Activated naive CD8-positive, alpha-beta T cell treated with anti-CD3 and anti-CD28 coated beads, Interleukin-2, amount 50 U/mL, for 16 hours (primary cell): ENCODE results near the gene SPATA6.
"Not testable (repeated sequence)": the region's sequence is repeated elsewhere in the genome, so short reads cannot be mapped to it uniquely, and the experiment has no call there.

Experiments
- DNase-seq: peaks from one replicate; pipeline ENCODE4 v3.0.0-alpha.2; 2020; ENCODE audit warnings: low read depth, low spot score

Gene SPATA6

GRCh38 chr1:48462716-48463302, 9.2 kb downstream of the SPATA6 start:
- no peak for DNase-seq

GRCh38 chr1:48450505-48450904, 21.5 kb downstream of the SPATA6 start:
- no peak for DNase-seq

GRCh38 chr1:48448932-48449331, 23.1 kb downstream of the SPATA6 start:
- DNase-seq: no peak

GRCh38 chr1:48444186-48444585, 27.8 kb downstream of the SPATA6 start:
- DNase-seq: not testable (repeated sequence)

GRCh38 chr1:48442864-48443619, 29.0 kb downstream of the SPATA6 start:
- no peak for DNase-seq

GRCh38 chr1:48440786-48441185, 31.2 kb downstream of the SPATA6 start:
- DNase-seq: not testable (repeated sequence)

GRCh38 chr1:48439380-48439779, 32.6 kb downstream of the SPATA6 start:
- no peak for DNase-seq

GRCh38 chr1:48437379-48437778, 34.6 kb downstream of the SPATA6 start:
- DNase-seq: not testable (repeated sequence)

- not testable (repeated sequence) for DNase-seq
These were observed 36.5 kb downstream of the SPATA6 start for GRCh38 chr1:48435312-48436002.

GRCh38 chr1:48430832-48431231, 41.2 kb downstream of the SPATA6 start:
- DNase-seq: no peak

- no peak for DNase-seq
These were observed 50.0 kb downstream of the SPATA6 start for GRCh38 chr1:48422009-48422408.

GRCh38 chr1:48418742-48419141, 53.3 kb downstream of the SPATA6 start:
- DNase-seq: no peak

- no peak for DNase-seq
These were observed 57.0 kb downstream of the SPATA6 start for GRCh38 chr1:48415050-48415449.

GRCh38 chr1:48414264-48414663, 57.7 kb downstream of the SPATA6 start:
- DNase-seq: no peak

- no peak for DNase-seq
These were observed 66.1 kb downstream of the SPATA6 start for GRCh38 chr1:48405940-48406339.

- no peak for DNase-seq
These were observed 66.6 kb downstream of the SPATA6 start for GRCh38 chr1:48405400-48405799.

GRCh38 chr1:48402599-48402998, 69.4 kb downstream of the SPATA6 start:
- no peak for DNase-seq

- DNase-seq: no peak
These were observed 75.8 kb downstream of the SPATA6 start for GRCh38 chr1:48396208-48396607.

- DNase-seq: no peak
These were observed 80.1 kb downstream of the SPATA6 start for GRCh38 chr1:48391926-48392325.

GRCh38 chr1:48387409-48387808, 84.6 kb downstream of the SPATA6 start:
- DNase-seq: no peak

GRCh38 chr1:48374785-48375184, 97.2 kb downstream of the SPATA6 start:
- no peak for DNase-seq

- no peak for DNase-seq
These were observed 100.4 kb downstream of the SPATA6 start for GRCh38 chr1:48371598-48371997.

GRCh38 chr1:48362901-48363300, 109.1 kb downstream of the SPATA6 start:
- DNase-seq: no peak
